ENCODE results near the gene SAMD3.

GRCh38 chr6:130229645-130230044 lies 6.9 kb upstream of the SAMD3 start:
- TF ChIP-seq POLR2AphosphoS5 (IDR thresholded peaks at IDR 0.05; ENCODE audit: borderline replicate concordance, low read depth, low read length), result no peak
- TF ChIP-seq EZH2 (IDR thresholded peaks at IDR 0.05), result no peak

All from SK-N-MC (cell line).